ENCODE measurements around the gene PTPMT1. TPM values are rescaled to one million over a fixed set of nuclear protein-coding genes. Genes with fewer than 3 reads are reported as not detected.
"Not testable (repeated sequence)": the region's sequence is repeated elsewhere in the genome, so short reads cannot be mapped to it uniquely, and the experiment has no call there.

The PTPMT1 gene
- total RNA-seq, 3 donors from 2014 or later: 47.1 to 54.7 (median 48.8) TPM

DNA sequence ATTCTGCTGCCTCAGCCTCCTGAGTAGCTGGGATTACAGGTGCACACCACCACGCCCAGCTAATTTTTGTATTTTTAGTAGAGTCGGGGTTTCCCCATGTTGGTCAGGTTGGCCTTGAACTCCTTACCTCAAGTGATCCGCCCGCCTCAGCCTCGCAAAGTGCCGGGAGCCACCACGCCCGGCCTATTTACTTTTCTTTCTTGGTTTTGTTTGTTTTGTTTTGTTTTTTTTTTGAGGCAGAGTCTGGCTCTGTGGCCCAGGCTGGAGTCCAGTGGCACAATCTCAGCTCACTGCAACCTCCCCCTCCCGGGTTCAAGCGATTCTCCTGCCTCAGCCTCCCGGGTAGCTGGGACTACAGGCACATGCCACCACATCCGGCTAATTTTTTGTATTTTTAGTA is 8.4 kb upstream of the PTPMT1 start:
- H3K4me3 Mint-ChIP-seq: not testable (repeated sequence)

DNA sequence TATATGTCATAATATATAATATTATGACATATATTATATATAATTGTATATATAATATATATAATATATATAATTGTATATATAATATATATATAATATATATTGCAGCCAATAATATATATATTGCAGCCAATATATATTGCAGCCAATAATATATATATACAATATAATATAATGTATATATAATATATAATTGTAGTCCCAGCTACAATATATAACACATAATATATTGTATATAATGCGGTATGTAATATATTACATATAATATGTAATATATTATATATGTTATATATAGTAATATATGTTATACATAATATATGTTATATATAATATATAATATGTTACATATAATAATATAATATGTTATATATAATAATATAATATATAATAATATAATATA is 6.7 kb upstream of the PTPMT1 start:
- no peak for DNase-seq

More for the DNA sequence above, 8.4 kb upstream of the PTPMT1 start:
- H3K4me1 Mint-ChIP-seq (ENCODE audit: low read depth); ATAC-seq; H3K36me3 Mint-ChIP-seq (ENCODE audit: insufficient read depth); H3K9me3 Mint-ChIP-seq; DNase-seq; H3K27me3 Mint-ChIP-seq (ENCODE audit: low read depth): not testable (repeated sequence)

DNA sequence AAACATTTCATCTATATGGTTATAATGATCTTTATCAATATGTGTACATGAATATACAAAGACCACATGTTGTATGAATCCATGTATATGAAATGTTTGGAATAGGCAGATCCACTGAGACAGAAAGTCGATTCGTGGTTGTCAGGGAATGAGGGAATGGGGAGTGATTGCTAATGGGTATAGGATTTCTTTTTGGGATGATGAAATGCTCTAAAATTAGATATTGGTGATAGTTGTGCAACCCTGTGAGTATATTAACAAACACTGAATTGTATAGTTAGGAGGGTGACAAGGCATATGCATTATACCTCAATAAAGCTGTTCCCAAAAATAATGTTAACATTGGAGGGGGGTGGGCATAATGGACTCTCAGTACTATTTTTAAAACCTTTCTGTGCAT is 5.0 kb upstream of the PTPMT1 start:
- no peaks in the 10 kb centered on the region for H3K36me3 Mint-ChIP-seq (ENCODE audit: insufficient read depth)

More for the DNA sequence above, 6.7 kb upstream of the PTPMT1 start:
- Mint-ChIP-seq H3K4me3 (no peak overlapping the region), H3K27me3 (ENCODE audit: low read depth) (no peaks in the 10 kb centered on the region), H3K9me3 (no peaks in the 10 kb centered on the region), H3K36me3 (ENCODE audit: insufficient read depth) (no peaks in the 10 kb centered on the region), H3K4me1 (ENCODE audit: low read depth) (peaks cover 2% of the 10 kb centered on the region)
- ATAC-seq: no peak

DNA sequence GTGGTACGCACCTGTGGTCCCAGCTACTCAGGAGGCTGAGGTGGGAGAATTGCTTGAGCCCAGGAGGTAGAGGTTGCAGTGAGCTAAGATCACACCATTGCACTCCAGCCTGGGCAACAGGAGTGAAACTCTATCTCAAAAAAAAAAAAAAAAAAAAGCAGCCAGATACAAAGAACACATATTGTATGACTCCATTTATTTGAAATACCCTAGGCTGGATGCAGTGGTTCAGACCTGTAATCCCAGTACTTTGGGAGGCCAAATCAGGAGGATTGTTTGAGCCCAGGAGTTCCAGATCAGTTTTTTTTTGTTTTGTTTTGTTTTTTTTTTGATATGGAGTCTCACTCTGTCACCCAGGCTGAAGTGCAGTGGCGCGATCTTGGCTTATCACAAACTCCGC is 3.0 kb upstream of the PTPMT1 start:
- not testable (repeated sequence) for H3K4me3 Mint-ChIP-seq; H3K9me3 Mint-ChIP-seq; H3K27me3 Mint-ChIP-seq (ENCODE audit: low read depth); DNase-seq; H3K36me3 Mint-ChIP-seq (ENCODE audit: insufficient read depth); ATAC-seq
- H3K4me1 Mint-ChIP-seq (ENCODE audit: low read depth): peaks cover 13% of the 10 kb centered on the region

More for the DNA sequence above, 5.0 kb upstream of the PTPMT1 start:
- no peak overlapping the region for H3K4me3 Mint-ChIP-seq
- peaks cover 3% of the 10 kb centered on the region for H3K4me1 Mint-ChIP-seq (ENCODE audit: low read depth)
- DNase-seq: no peak
- ATAC-seq: no peak
- H3K9me3 Mint-ChIP-seq: no peaks in the 10 kb centered on the region
- H3K27me3 Mint-ChIP-seq (ENCODE audit: low read depth): no peaks in the 10 kb centered on the region

DNA sequence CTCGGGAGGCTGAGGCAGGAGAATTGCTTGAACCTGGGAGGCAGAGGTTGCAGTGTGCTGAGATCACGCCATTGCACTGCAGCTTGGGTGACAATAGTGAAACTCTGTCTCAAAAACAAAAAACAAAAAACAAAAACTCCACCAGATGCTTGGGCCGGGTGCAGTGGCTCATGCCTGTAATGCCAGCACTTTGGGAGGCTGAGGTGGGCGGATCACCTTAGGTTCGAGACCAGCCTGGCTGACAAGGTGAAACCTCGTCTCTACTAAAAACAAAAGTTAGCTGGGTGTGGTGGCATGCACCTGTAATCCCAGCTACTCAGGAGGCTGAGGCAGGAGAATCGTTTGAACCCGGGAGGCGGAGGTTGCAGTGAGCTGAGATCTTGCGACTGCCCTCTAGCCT is 1.0 kb upstream of the PTPMT1 start:
- not testable (repeated sequence) for H3K27me3 Mint-ChIP-seq (ENCODE audit: low read depth); H3K36me3 Mint-ChIP-seq (ENCODE audit: insufficient read depth); H3K9me3 Mint-ChIP-seq; ATAC-seq; DNase-seq
- Mint-ChIP-seq H3K4me1 (ENCODE audit: low read depth) (peaks cover 13% of the 10 kb centered on the region), H3K4me3 (peak overlapping the region; percentile 67)

DNA sequence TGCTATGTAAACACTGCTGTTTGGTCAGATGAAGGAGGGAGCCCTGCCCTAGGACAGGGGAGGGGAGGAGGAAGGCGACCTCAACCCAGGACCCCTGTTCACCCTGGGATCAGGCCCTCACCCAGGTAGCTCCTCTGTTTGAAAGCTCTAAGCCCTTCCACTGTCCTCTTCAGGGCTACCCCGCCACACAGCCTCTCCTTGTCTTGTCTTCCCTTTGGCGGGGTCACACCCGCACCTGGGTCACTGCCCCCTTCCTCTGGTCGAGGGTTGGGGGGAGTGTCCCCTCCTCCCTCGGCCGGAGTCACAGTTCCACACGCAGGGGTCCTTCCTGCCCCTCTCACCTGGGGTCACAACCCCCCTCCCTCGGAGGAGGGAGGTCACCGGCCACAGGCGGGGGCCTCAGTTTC is 463 bp upstream of the PTPMT1 start:
- DNase-seq (no peak), ATAC-seq (peak; percentile 6 to 7)
- H3K9me3 Mint-ChIP-seq: no peaks in the 10 kb centered on the region
- H3K36me3 Mint-ChIP-seq (ENCODE audit: insufficient read depth): peaks cover 5% of the 10 kb centered on the region
- no peaks in the 10 kb centered on the region for H3K27me3 Mint-ChIP-seq (ENCODE audit: low read depth)
- H3K4me3 Mint-ChIP-seq: peak overlapping the region; percentile 79
- H3K4me1 Mint-ChIP-seq (ENCODE audit: low read depth): peaks cover 13% of the 10 kb centered on the region

DNA sequence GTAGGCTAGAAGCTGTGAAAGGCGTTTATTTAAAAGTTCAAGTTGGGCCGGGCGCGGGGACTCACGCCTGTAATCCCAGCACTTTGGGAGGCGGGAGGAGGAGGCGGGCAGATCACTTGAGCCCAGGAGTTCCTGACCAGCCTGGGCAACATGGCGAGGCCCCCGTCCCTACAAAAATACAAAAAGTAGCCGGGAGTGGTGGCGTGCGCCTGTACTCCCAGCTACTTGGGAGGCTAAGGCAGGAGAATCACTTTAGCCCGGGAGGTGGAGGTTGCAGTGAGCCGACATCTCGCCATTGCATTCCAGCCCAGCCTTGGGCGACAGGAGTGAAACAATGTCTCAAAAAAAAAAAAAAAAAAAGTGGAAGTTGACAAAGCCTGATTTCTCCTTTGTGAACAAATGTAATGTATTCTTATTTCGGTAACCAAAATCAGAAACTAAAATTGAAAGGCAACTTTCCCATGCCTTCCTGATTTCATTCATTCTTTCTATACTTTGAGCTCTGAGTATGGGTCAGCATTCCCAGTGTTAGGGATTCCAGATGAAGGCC is 825 bp downstream of the PTPMT1 start:
- DNase-seq (no peak), ATAC-seq (peak in 1 of 2 donors; percentile 8)
- Mint-ChIP-seq H3K4me3 (peak overlapping the region; percentile 84), H3K27me3 (ENCODE audit: low read depth) (no peaks in the 10 kb centered on the region), H3K4me1 (ENCODE audit: low read depth) (peaks cover 14% of the 10 kb centered on the region), H3K36me3 (ENCODE audit: insufficient read depth) (peaks cover 6% of the 10 kb centered on the region), H3K9me3 (no peaks in the 10 kb centered on the region)

DNA sequence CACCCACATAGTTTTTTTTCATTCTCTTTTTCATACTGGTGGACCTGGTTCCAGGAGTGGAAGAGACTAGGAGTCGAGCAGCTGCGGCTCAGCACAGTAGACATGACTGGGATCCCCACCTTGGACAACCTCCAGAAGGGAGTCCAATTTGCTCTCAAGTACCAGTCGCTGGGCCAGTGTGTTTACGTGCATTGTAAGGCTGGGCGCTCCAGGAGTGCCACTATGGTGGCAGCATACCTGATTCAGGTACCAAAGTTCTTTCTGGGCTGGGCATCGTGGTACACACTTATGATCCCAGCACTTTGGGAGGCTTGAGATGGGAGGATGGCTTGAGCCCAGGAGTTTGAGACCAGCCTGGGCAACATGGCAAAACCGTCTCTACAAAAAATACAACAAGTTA is 4.2 kb downstream of the PTPMT1 start:
- H3K4me1 Mint-ChIP-seq (ENCODE audit: low read depth): peaks cover 21% of the 10 kb centered on the region
- DNase-seq (no peak), ATAC-seq (no peak)
- no peak overlapping the region for H3K4me3 Mint-ChIP-seq
- no peaks in the 10 kb centered on the region for H3K9me3 Mint-ChIP-seq
- peaks cover 20% of the 10 kb centered on the region for H3K36me3 Mint-ChIP-seq (ENCODE audit: insufficient read depth)
- no peaks in the 10 kb centered on the region for H3K27me3 Mint-ChIP-seq (ENCODE audit: low read depth)

DNA sequence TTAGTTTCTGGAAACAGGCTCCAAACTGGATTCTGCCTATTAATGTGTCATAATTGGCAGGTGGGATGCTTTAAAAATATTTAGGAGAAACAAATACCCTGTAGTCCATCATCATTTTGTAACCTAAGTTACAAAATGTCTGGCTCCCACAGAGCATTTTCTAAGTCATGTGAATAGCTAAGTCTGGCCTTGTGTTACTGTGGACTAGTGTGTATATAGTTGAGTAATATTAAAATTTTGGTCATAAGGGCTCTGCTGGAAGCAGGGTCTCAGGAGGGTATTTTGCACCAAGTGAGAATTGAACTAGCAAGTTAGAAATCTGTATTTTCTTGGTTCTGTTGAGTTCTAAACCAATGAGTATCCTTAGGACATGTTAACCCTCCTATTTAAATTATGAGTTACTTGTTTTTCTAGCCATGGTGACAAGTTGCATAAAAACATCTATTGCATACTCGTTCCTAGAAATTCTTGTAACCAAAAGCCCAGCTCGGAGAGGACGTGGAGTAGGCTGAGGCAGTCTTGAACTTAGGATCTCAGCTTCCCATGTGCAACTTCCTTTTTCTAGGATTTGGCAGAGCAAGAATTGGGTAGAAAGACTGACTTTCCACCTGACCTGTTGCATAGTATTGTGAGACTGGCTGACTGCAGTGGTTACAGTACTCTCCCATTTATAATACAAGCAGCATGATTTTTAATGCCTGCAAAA is 5.4 kb downstream of the PTPMT1 start:
- no peaks in the 10 kb centered on the region for H3K27me3 Mint-ChIP-seq (ENCODE audit: low read depth)
- no peak for ATAC-seq
- no peaks in the 10 kb centered on the region for H3K9me3 Mint-ChIP-seq

DNA sequence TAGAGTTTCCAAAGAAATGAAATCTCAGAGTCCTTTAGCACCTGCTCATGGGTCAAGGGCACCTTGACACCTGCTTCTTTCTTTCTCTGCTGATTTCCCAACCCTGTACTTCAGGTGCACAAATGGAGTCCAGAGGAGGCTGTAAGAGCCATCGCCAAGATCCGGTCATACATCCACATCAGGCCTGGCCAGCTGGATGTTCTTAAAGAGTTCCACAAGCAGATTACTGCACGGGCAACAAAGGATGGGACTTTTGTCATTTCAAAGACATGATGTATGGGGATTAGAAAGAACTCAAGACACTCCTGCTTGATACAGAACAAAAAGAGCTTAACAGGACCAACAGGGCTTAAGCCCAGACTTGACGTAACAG is 5.9 kb downstream of the PTPMT1 start:
- no peaks in the 10 kb centered on the region for H3K27me3 Mint-ChIP-seq (ENCODE audit: low read depth)
- H3K4me1 Mint-ChIP-seq (ENCODE audit: low read depth): peaks cover 14% of the 10 kb centered on the region
- no peak for DNase-seq
- ATAC-seq: no peak
- H3K9me3 Mint-ChIP-seq: no peaks in the 10 kb centered on the region
- no peak overlapping the region for H3K4me3 Mint-ChIP-seq
- peaks cover 22% of the 10 kb centered on the region for H3K36me3 Mint-ChIP-seq (ENCODE audit: insufficient read depth)

More for the DNA sequence above, 5.4 kb downstream of the PTPMT1 start:
- H3K4me1 Mint-ChIP-seq (ENCODE audit: low read depth): peaks cover 18% of the 10 kb centered on the region
- peaks cover 20% of the 10 kb centered on the region for H3K36me3 Mint-ChIP-seq (ENCODE audit: insufficient read depth)
- no peak overlapping the region for H3K4me3 Mint-ChIP-seq
- DNase-seq: no peak

DNA sequence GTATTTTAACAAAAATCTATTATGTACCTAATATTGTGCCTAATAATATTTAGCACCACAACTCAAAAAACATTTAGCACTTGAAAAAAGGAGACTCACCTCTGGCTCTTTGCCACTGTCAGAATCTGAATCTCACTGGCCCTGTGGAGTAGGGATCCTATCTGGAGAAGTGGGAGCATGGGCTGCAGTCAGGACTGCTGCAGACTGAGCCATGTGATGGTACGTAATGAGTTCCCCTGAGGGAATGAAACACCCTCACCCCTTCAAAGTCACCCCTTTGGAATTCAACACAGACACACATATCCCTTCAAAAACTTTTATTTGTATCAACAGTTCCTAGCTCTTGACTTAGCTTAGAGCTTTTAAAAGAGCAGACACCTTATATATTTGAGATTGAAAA is 6.5 kb downstream of the PTPMT1 start:
- no peaks in the 10 kb centered on the region for H3K27me3 Mint-ChIP-seq (ENCODE audit: low read depth)
- ATAC-seq: no peak
- H3K36me3 Mint-ChIP-seq (ENCODE audit: insufficient read depth): peaks cover 23% of the 10 kb centered on the region

DNA sequence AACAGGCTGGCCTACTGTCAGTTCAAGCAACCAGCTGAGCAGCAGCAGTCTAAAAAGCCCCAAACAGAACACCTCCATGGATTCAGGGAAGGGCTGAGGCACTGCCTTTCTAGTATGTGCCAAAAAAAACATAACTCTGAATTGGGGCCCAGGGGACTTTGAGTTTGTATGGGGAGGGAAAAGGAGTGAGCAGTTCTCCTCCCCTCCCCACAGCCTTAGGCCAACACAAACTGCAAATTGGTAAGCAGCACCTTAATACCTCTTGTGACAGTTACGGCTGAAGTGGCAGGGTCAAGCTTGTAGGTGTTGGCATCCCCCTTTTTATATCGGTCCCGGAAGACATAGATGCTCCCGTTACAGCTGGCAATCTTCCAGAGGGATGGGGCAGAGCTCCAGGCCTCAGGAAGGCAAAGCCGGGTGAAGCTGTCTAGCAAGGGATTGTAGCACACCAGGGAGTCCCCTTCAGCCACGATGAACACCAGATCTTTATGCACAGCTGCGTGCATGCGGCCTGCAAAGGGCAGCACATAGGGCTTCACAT is 7.4 kb downstream of the PTPMT1 start:
- peaks cover 28% of the 10 kb centered on the region for H3K36me3 Mint-ChIP-seq (ENCODE audit: insufficient read depth)
- H3K4me1 Mint-ChIP-seq (ENCODE audit: low read depth): peaks cover 17% of the 10 kb centered on the region
- no peaks in the 10 kb centered on the region for H3K27me3 Mint-ChIP-seq (ENCODE audit: low read depth)
- DNase-seq: no peak
- H3K4me3 Mint-ChIP-seq: no peak overlapping the region
- ATAC-seq: no peak
- H3K9me3 Mint-ChIP-seq: no peaks in the 10 kb centered on the region

More for the DNA sequence above, 6.5 kb downstream of the PTPMT1 start:
- Mint-ChIP-seq H3K9me3 (no peaks in the 10 kb centered on the region), H3K4me3 (no peak overlapping the region), H3K4me1 (ENCODE audit: low read depth) (peaks cover 9% of the 10 kb centered on the region)
- DNase-seq: no peak

DNA sequence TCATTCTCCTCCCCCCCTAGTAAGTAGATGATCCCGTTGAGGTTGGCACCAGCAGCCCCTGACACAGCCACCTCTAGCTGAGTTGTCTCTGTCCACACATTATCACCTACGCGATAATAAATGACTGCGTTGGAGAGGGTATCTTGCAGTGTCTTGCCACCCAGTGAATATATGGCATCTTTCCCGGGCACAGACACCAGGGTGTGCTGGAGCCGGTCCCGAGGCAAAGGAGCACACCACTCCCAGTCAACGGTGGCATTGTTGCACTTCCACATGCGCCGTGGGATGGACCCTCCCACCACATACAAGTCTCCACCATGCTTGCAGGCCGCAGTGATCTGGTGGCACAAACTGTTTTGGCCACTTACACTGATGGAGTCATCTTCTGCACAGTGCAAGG is 7.9 kb downstream of the PTPMT1 start:
- H3K27me3 Mint-ChIP-seq (ENCODE audit: low read depth): no peaks in the 10 kb centered on the region
- peaks cover 21% of the 10 kb centered on the region for H3K4me1 Mint-ChIP-seq (ENCODE audit: low read depth)
- no peak overlapping the region for H3K4me3 Mint-ChIP-seq
- ATAC-seq (no peak), DNase-seq (no peak)
- no peaks in the 10 kb centered on the region for H3K9me3 Mint-ChIP-seq
- H3K36me3 Mint-ChIP-seq (ENCODE audit: insufficient read depth): peaks cover 28% of the 10 kb centered on the region

DNA sequence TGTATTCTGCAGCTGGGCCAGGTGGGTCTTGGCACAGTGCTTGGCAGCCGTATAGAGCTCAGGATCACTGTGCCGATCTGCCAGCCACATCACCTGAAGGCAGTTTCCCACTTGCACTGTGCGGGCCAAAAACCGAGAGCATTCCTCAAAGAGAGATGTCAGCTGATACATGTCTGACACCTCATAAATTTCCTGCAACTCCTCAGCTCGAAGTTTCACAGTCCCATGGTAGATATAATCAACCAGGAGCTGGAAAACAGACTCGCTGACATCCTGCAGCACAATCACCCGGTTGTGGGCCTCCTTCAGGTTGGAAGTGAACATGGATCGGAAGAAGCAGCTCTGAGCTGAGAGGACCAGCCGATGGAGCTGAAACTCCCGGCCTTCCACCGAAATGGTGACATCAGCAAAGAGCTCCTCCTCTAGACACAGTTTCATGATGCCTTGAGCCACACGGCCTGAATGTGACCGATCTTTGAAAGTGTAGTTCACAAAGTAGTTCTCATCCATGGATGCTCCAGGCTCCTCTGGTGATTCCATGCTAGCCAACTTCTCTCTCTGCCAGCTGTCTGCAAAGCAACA is 12.2 kb downstream of the PTPMT1 start:
- H3K9me3 Mint-ChIP-seq: no peaks in the 10 kb centered on the region
- H3K4me3 Mint-ChIP-seq: peak overlapping the region; percentile 96
- H3K4me1 Mint-ChIP-seq (ENCODE audit: low read depth): peaks cover 32% of the 10 kb centered on the region
- no peak for ATAC-seq
- H3K36me3 Mint-ChIP-seq (ENCODE audit: insufficient read depth): peaks cover 27% of the 10 kb centered on the region
- H3K27me3 Mint-ChIP-seq (ENCODE audit: low read depth): no peaks in the 10 kb centered on the region
- DNase-seq: no peak
